ENCODE measurements around the gene LYRM1. TPM values are rescaled to one million over a fixed set of nuclear protein-coding genes. Genes with fewer than 3 reads are reported as not detected.
A peak's percentile ranks its signal among the peaks of the same experiment; 100 is the strongest.

The LYRM1 gene, protein sequence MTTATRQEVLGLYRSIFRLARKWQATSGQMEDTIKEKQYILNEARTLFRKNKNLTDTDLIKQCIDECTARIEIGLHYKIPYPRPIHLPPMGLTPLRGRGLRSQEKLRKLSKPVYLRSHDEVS
- 72.6 TPM for polyA plus RNA-seq
- long read RNA-seq, donor 1, transcript LYRM1-209 (5 exons, 857 nt): major isoform, 9 of 15 reads
- long read RNA-seq, donor 1, partial matches to known transcripts: 0 of 15 reads
- long read RNA-seq, donor 1, other reads (novel, unspliced or antisense): 0 of 15 reads
- long read RNA-seq, donor 2, transcript LYRM1-208 (4 exons, 460 nt): minor isoform, 11 of 58 reads
- long read RNA-seq, donor 2, transcript LYRM1-204 (4 exons, 1,558 nt): minor isoform, 9 of 58 reads
- long read RNA-seq, donor 2, transcript LYRM1-209 (5 exons, 857 nt): major isoform, 21 of 58 reads
- long read RNA-seq, donor 2, partial matches to known transcripts: 0 of 58 reads
- long read RNA-seq, donor 2, other reads (novel, unspliced or antisense): 15 of 58 reads
- long read RNA-seq, donor 3: 0 reads
- long read RNA-seq, donor 4, partial matches to known transcripts: 7 of 9 reads
- long read RNA-seq, donor 4, other reads (novel, unspliced or antisense): 0 of 9 reads
- long read RNA-seq, donor 5, partial matches to known transcripts: 23 of 29 reads
- long read RNA-seq, donor 5, other reads (novel, unspliced or antisense): 0 of 29 reads
- long read RNA-seq, donor 6, transcript LYRM1-208 (4 exons, 460 nt): minor isoform, 7 of 27 reads
- long read RNA-seq, donor 6, transcript LYRM1-204 (4 exons, 1,558 nt): minor isoform, 6 of 27 reads
- long read RNA-seq, donor 6, transcript LYRM1-209 (5 exons, 857 nt): major isoform, 11 of 27 reads
- long read RNA-seq, donor 6, partial matches to known transcripts: 0 of 27 reads
- long read RNA-seq, donor 6, other reads (novel, unspliced or antisense): 0 of 27 reads
- long read RNA-seq, donor 7, partial matches to known transcripts: 0 of 6 reads
- long read RNA-seq, donor 7, other reads (novel, unspliced or antisense): 0 of 6 reads
- long read RNA-seq, donor 8, transcript LYRM1-209 (5 exons, 857 nt): major isoform, 14 of 51 reads
- long read RNA-seq, donor 8, transcript LYRM1-208 (4 exons, 460 nt): minor isoform, 7 of 51 reads
- long read RNA-seq, donor 8, transcript LYRM1-204 (4 exons, 1,558 nt): minor isoform, 8 of 51 reads
- long read RNA-seq, donor 8, partial matches to known transcripts: 12 of 51 reads
- long read RNA-seq, donor 8, other reads (novel, unspliced or antisense): 7 of 51 reads
- long read RNA-seq, donor 9, transcript LYRM1-209 (5 exons, 857 nt): major isoform, 15 of 24 reads
- long read RNA-seq, donor 9, transcript LYRM1-204 (4 exons, 1,558 nt): minor isoform, 6 of 24 reads
- long read RNA-seq, donor 9, partial matches to known transcripts: 0 of 24 reads
- long read RNA-seq, donor 9, other reads (novel, unspliced or antisense): 0 of 24 reads
- long read RNA-seq, donor 10, transcript LYRM1-209 (5 exons, 857 nt): major isoform, 7 of 21 reads
- long read RNA-seq, donor 10, transcript LYRM1-204 (4 exons, 1,558 nt): minor isoform, 6 of 21 reads
- long read RNA-seq, donor 10, partial matches to known transcripts: 0 of 21 reads
- long read RNA-seq, donor 10, other reads (novel, unspliced or antisense): 5 of 21 reads
- long read RNA-seq, donor 11, transcript LYRM1-208 (4 exons, 460 nt): minor isoform, 5 of 35 reads
- long read RNA-seq, donor 11, transcript LYRM1-209 (5 exons, 857 nt): major isoform, 19 of 35 reads
- long read RNA-seq, donor 11, transcript LYRM1-204 (4 exons, 1,558 nt): minor isoform, 5 of 35 reads
- long read RNA-seq, donor 11, partial matches to known transcripts: 0 of 35 reads
- long read RNA-seq, donor 11, other reads (novel, unspliced or antisense): 6 of 35 reads

DNA sequence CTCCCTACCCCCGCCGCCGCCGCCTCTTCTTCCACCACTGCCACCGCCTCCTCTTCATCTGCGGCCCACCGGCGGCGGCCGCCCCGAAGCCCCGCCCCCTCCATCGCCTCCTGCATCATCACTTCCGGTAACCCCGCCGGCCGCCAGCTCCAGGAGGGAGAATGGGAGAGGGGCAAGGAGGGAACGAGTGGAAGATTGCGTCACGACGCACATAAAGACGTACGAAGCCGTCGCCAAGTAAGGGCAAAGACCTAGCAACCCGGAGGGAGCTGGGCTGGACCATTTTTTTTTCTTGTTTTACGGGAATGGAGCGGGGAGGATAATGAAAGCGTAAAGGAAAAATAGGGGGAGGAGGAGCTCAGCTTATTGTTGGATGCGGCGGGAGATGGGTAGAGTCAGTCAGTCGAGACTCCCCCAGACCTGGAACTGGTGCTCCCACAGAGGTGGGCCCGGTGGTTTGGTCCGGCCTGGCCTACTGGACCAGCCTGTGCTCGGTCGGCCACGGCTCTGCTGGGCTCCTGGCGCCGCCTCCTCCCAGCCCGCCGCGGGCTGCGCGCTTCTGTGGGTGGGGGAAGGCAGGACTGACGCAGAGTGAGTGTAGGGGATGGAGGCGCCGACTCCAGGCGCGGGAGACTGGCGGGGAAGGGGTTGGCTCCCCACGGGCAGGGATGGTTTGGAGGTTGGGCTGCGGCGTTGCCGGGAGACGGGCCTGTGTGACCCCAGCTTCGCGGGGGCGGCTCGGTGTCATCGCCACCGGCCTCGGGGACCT lies at the start of gene LYRM1, which contains the start of gene DCUN1D3:
TSS of gene LYRM1 (plus strand) at position 473 of the 769 bp plus-strand sequence. CDS start 14,785 bp downstream, outside the sequence.
TSS of gene DCUN1D3 (minus strand) at position 60 of the 769 bp plus-strand sequence. CDS start 37,820 bp downstream, outside the sequence.
- DNase-seq: peak; percentile 99
- peaks cover 18% of the 10 kb centered on the region for H3K36me3 ChIP-seq (ENCODE audit: control insufficient read depth, insufficient read depth, low read length)
- peak within 1 kb of the TSS; percentile 92 for H3K4me3 ChIP-seq (ENCODE audit: low read length)
- H3K27ac ChIP-seq (ENCODE audit: low read length): peak within 1 kb of the TSS; percentile 93
- WGBS (ENCODE audit: insufficient coverage, low lambda C conversion rate): no CpG with 5 or more reads among the region's 62 CpGs
- H3K27me3 ChIP-seq (ENCODE audit: control insufficient read depth, insufficient read depth, low read length): no peaks in the 10 kb centered on the region
- H3K4me1 ChIP-seq (ENCODE audit: control insufficient read depth, insufficient read depth, low read length): peaks cover 50% of the 10 kb centered on the region
- H3K9me3 ChIP-seq (ENCODE audit: control insufficient read depth, low read depth, low read length): no peaks in the 10 kb centered on the region

DNA sequence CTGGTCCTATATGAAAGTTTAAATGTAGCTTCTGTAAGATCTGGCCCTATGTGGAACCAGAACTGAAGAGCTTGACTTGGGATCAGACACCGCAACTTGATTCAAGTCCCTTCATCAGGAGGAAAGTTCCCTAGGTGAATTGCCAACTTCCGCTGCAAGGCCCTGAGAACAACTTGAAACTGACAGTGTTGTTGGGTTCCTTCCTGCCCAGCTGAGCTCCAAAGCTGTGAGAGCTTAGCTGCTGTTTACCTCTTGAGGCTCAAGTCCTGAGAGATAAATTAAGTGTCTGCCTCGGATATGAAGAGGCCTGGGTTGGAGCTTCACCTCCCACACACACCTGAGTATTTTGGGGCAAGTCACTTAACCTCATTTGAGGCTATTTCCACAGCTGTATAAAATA lies 49.6 kb upstream of the LYRM1 start:
- Histone ChIP-seq H3K27ac (ENCODE audit: low read length) (peak overlapping the region; percentile 19), H3K9me3 (ENCODE audit: control insufficient read depth, low read depth, low read length) (no peaks in the 10 kb centered on the region), H3K27me3 (ENCODE audit: control insufficient read depth, insufficient read depth, low read length) (no peaks in the 10 kb centered on the region), H3K4me3 (ENCODE audit: low read length) (no peak overlapping the region), H3K4me1 (ENCODE audit: control insufficient read depth, insufficient read depth, low read length) (peaks cover 23% of the 10 kb centered on the region), H3K36me3 (ENCODE audit: control insufficient read depth, insufficient read depth, low read length) (peaks cover 17% of the 10 kb centered on the region)
- no peak for DNase-seq
- no CpG with 5 or more reads among the region's 3 CpGs for WGBS (ENCODE audit: insufficient coverage, low lambda C conversion rate)

DNA sequence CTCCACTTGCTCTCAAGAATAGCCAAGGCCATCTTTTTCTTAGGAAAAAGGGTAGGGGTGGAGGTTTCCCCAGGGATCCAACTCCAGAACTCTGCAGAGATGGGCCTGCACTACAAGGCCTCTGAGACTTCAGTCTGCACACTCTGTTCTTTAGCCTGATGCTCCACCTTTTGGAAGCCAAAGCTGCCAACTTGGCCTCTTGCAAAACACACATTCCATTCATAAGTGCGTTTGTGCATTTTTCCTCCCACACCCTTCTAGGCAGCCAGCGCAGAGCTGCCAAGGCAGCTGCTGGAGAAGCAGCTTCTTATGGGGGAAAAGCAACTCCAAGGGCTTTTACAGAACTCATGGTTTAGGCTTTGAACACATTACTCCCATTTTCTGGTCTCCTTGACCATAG lies 49.0 kb upstream of the LYRM1 start:
- H3K27ac ChIP-seq (ENCODE audit: low read length): peak overlapping the region; percentile 19
- WGBS (ENCODE audit: insufficient coverage, low lambda C conversion rate): no CpG with 5 or more reads among the region's 2 CpGs
- no peaks in the 10 kb centered on the region for H3K9me3 ChIP-seq (ENCODE audit: control insufficient read depth, low read depth, low read length)
- peaks cover 19% of the 10 kb centered on the region for H3K4me1 ChIP-seq (ENCODE audit: control insufficient read depth, insufficient read depth, low read length)
- peak; percentile 55 to 59 for DNase-seq
- H3K4me3 ChIP-seq (ENCODE audit: low read length): no peak overlapping the region
- H3K27me3 ChIP-seq (ENCODE audit: control insufficient read depth, insufficient read depth, low read length): no peaks in the 10 kb centered on the region
- peaks cover 21% of the 10 kb centered on the region for H3K36me3 ChIP-seq (ENCODE audit: control insufficient read depth, insufficient read depth, low read length)

DNA sequence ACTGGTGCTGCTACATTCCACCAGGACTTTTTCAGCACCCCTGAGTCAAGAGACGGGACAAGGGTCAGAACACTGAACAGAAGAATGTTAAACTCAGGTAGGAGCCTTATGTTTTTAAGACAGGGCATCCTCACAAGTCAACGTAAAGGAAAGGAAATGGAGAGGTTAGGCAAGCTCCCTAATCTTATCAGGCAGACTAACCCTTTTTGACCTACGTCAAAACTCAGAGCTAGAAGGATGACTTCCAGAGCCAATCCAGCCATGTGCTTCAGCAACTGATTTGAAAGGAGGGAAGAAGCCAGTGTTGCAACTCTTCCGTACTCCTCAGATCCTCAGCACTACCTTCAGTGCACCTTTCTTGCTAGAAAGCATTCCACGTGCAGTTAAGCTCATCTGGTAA lies 47.4 kb upstream of the LYRM1 start:
- no peaks in the 10 kb centered on the region for H3K27me3 ChIP-seq (ENCODE audit: control insufficient read depth, insufficient read depth, low read length)
- 60% methylated on average over 1 of the region's 5 CpGs for WGBS (ENCODE audit: insufficient coverage, low lambda C conversion rate)
- H3K4me3 ChIP-seq (ENCODE audit: low read length): no peak overlapping the region
- no peaks in the 10 kb centered on the region for H3K9me3 ChIP-seq (ENCODE audit: control insufficient read depth, low read depth, low read length)
- H3K36me3 ChIP-seq (ENCODE audit: control insufficient read depth, insufficient read depth, low read length): peaks cover 33% of the 10 kb centered on the region
- peaks cover 6% of the 10 kb centered on the region for H3K4me1 ChIP-seq (ENCODE audit: control insufficient read depth, insufficient read depth, low read length)
- no peak for DNase-seq
- no peak overlapping the region for H3K27ac ChIP-seq (ENCODE audit: low read length)

DNA sequence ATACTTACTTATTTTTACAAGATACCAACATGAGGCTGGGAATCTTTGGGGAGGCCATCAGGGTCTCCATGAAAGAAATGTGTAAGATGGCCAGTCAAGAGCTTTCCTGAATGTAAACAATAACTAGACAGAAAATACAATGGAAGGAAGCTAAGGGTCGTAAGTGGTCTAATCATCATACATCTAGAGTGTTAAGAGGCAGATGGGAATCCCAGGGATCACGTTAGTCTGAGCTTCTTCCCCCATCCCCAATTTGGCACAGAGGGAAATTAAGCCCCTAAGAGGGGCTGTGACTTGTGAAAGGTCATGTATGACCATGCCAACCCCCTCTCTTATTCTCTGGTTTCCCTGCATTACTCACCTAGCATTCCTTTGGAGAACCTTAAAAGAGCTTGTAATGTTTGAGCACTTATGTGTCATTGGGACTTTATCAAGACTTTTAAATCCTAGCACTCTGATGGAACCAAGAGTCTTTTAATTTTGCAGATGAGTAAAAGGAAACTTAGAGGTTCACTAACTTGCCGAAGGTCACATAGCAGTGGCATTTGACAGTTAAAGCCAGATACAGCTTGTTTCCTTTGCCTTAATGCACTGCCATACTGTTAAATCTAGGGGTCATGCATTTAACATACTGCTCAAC lies 46.5 kb upstream of the LYRM1 start:
- no peaks in the 10 kb centered on the region for H3K9me3 ChIP-seq (ENCODE audit: control insufficient read depth, low read depth, low read length)
- H3K27ac ChIP-seq (ENCODE audit: low read length): no peak overlapping the region
- H3K4me1 ChIP-seq (ENCODE audit: control insufficient read depth, insufficient read depth, low read length): peaks cover 5% of the 10 kb centered on the region
- H3K4me3 ChIP-seq (ENCODE audit: low read length): no peak overlapping the region
- H3K27me3 ChIP-seq (ENCODE audit: control insufficient read depth, insufficient read depth, low read length): no peaks in the 10 kb centered on the region
- no peak for DNase-seq
- H3K36me3 ChIP-seq (ENCODE audit: control insufficient read depth, insufficient read depth, low read length): peaks cover 33% of the 10 kb centered on the region
- WGBS (ENCODE audit: insufficient coverage, low lambda C conversion rate): 80% methylated on average over 1 of the region's 3 CpGs

DNA sequence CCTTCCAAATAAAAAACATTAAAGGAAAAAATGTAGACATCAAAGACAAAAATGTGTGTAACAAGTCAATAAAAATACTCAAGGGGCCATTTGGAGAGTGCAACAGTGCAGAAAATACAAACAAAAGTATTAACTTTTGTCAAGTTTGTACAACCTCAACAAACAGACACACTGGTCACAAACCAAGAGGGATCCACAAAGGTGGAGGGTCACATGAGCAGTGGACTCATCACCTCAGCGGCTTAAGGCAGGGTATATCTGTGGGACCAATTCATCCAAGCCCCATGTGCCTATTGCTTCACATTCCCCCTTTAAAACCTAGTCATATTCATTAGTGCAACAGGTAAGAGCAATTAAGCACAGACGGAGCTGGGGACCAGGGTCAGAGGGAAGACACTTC lies 45.6 kb upstream of the LYRM1 start:
- Histone ChIP-seq H3K27ac (ENCODE audit: low read length) (no peak overlapping the region), H3K36me3 (ENCODE audit: control insufficient read depth, insufficient read depth, low read length) (peaks cover 38% of the 10 kb centered on the region), H3K27me3 (ENCODE audit: control insufficient read depth, insufficient read depth, low read length) (no peaks in the 10 kb centered on the region), H3K9me3 (ENCODE audit: control insufficient read depth, low read depth, low read length) (no peaks in the 10 kb centered on the region), H3K4me3 (ENCODE audit: low read length) (no peak overlapping the region), H3K4me1 (ENCODE audit: control insufficient read depth, insufficient read depth, low read length) (peaks cover 5% of the 10 kb centered on the region)
- no CpG with 5 or more reads among the region's 2 CpGs for WGBS (ENCODE audit: insufficient coverage, low lambda C conversion rate)
- DNase-seq: no peak

DNA sequence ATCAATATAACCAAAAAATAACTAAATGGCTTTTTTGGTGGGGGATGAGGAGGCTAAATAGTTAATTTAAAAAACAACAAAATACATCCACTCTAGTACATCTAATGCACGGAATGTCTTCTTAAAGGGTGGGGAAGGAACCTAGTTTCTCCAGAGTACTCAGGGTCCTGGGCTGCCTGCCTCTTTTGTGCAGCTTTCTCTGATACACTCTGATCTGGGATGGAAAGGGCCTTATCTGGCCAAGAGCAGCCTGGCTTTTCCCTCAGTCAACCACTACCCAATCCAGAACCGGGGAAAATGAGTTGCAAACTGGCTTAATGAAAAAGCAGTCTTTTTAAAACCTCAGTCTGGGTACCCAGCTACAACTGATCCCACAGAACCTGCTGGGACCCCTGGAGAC lies 43.3 kb upstream of the LYRM1 start:
- Histone ChIP-seq H3K9me3 (ENCODE audit: control insufficient read depth, low read depth, low read length) (no peaks in the 10 kb centered on the region), H3K4me1 (ENCODE audit: control insufficient read depth, insufficient read depth, low read length) (no peaks in the 10 kb centered on the region), H3K4me3 (ENCODE audit: low read length) (no peak overlapping the region), H3K27ac (ENCODE audit: low read length) (no peak overlapping the region), H3K27me3 (ENCODE audit: control insufficient read depth, insufficient read depth, low read length) (no peaks in the 10 kb centered on the region), H3K36me3 (ENCODE audit: control insufficient read depth, insufficient read depth, low read length) (peaks cover 61% of the 10 kb centered on the region)
- no peak for DNase-seq
- no CpG with 5 or more reads among the region's 2 CpGs for WGBS (ENCODE audit: insufficient coverage, low lambda C conversion rate)

DNA sequence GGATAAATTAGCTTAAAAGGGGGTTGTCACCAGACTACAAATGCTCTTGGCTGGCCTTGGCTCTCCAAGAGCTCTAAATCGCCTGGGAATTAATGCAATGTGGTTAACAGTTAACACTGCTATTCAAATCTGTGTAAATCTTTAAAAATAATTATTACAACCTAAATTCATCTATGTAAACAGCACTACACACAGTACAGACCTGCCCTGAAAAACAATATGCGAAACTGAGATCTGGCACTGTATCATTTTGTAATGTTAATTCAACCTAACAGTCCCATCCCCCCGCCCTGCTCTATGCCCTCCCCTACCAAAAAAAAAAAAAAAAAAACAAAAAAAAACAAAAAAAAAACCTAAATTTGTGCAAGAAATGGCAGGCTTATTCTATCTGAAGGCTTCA lies 41.3 kb upstream of the LYRM1 start:
- Histone ChIP-seq H3K4me3 (ENCODE audit: low read length) (no peak overlapping the region), H3K4me1 (ENCODE audit: control insufficient read depth, insufficient read depth, low read length) (no peaks in the 10 kb centered on the region), H3K36me3 (ENCODE audit: control insufficient read depth, insufficient read depth, low read length) (peaks cover 61% of the 10 kb centered on the region), H3K27me3 (ENCODE audit: control insufficient read depth, insufficient read depth, low read length) (no peaks in the 10 kb centered on the region), H3K9me3 (ENCODE audit: control insufficient read depth, low read depth, low read length) (no peaks in the 10 kb centered on the region), H3K27ac (ENCODE audit: low read length) (no peak overlapping the region)
- DNase-seq: no peak
- WGBS (ENCODE audit: insufficient coverage, low lambda C conversion rate): no CpG with 5 or more reads among the region's 3 CpGs

All from large intestine (tissue), 12 donors.